ENCODE measurements around the gene APBB1IP.

Gene APBB1IP

GRCh38 chr10:26486304-26486703, 48.2 kb downstream of the APBB1IP start:
- Histone ChIP-seq H3K27me3 (ENCODE audit: insufficient read depth, low read length, poor library complexity, severe bottlenecking) (no peaks in the 10 kb centered on the region), H3K36me3 (ENCODE audit: insufficient read depth, low read length) (no peaks in the 10 kb centered on the region), H3K79me2 (ENCODE audit: insufficient read depth, low read length) (peaks cover 6% of the 10 kb centered on the region; the same call in 1 of the 2 replicates), H4K20me1 (ENCODE audit: insufficient read depth, low read length, poor library complexity, severe bottlenecking) (no peaks in the 10 kb centered on the region), H3K9me3 (ENCODE audit: insufficient read depth, low read depth, low read length) (no peaks in the 10 kb centered on the region), H3F3A (ENCODE audit: low read depth) (peaks cover 3% of the 10 kb centered on the region), H2AFZ (ENCODE audit: low read length) (no peak overlapping the region), H3K4me3 (ENCODE audit: low read length, poor library complexity, severe bottlenecking) (no peak overlapping the region), H3K4me2 (ENCODE audit: low read depth, low read length, poor library complexity, severe bottlenecking) (no peak overlapping the region), H3K9me2 (replicated peaks; ENCODE audit: low read depth, low read length) (no peaks in the 10 kb centered on the region), H3K9ac (ENCODE audit: low read depth, low read length, poor library complexity, severe bottlenecking) (no peak overlapping the region), H3K4me1 (ENCODE audit: insufficient read depth, low read length, poor library complexity, severe bottlenecking) (peaks cover 21% of the 10 kb centered on the region)
- TF ChIP-seq EZH2phosphoT487 (IDR thresholded peaks at IDR 0.05; ENCODE audit: borderline replicate concordance) (no peak), CTCF (conservative IDR thresholded peaks at IDR 0.05; ENCODE audit: low read length) (no peak)

- Histone ChIP-seq H4K20me1 (ENCODE audit: insufficient read depth, low read length, poor library complexity, severe bottlenecking) (no peaks in the 10 kb centered on the region), H3K4me3 (ENCODE audit: low read length, poor library complexity, severe bottlenecking) (no peak overlapping the region), H3K27me3 (ENCODE audit: insufficient read depth, low read length, poor library complexity, severe bottlenecking) (no peaks in the 10 kb centered on the region), H3K4me2 (ENCODE audit: low read depth, low read length, poor library complexity, severe bottlenecking) (no peak overlapping the region), H3F3A (ENCODE audit: low read depth) (no peaks in the 10 kb centered on the region; the same call in 1 of the 2 replicates), H3K4me1 (ENCODE audit: insufficient read depth, low read length, poor library complexity, severe bottlenecking) (peaks cover 16% of the 10 kb centered on the region), H3K36me3 (ENCODE audit: insufficient read depth, low read length) (no peaks in the 10 kb centered on the region), H3K9me2 (replicated peaks; ENCODE audit: low read depth, low read length) (no peaks in the 10 kb centered on the region), H3K79me2 (ENCODE audit: insufficient read depth, low read length) (peaks cover 6% of the 10 kb centered on the region; the same call in 1 of the 2 replicates), H3K9ac (ENCODE audit: low read depth, low read length, poor library complexity, severe bottlenecking) (no peak overlapping the region), H3K9me3 (ENCODE audit: insufficient read depth, low read depth, low read length) (no peaks in the 10 kb centered on the region), H2AFZ (ENCODE audit: low read length) (no peak overlapping the region)
- TF ChIP-seq EZH2phosphoT487 (IDR thresholded peaks at IDR 0.05; ENCODE audit: borderline replicate concordance) (no peak), CTCF (conservative IDR thresholded peaks at IDR 0.05; ENCODE audit: low read length) (no peak)
Observed at GRCh38 chr10:26486990-26487850, 49.1 kb downstream of the APBB1IP start.

GRCh38 chr10:26488344-26488743, 50.2 kb downstream of the APBB1IP start:
- H3F3A ChIP-seq (ENCODE audit: low read depth) = no peaks in the 10 kb centered on the region
- H3K4me2 ChIP-seq (ENCODE audit: low read depth, low read length, poor library complexity, severe bottlenecking) = no peak overlapping the region
- no peak overlapping the region for H3K9ac ChIP-seq (ENCODE audit: low read depth, low read length, poor library complexity, severe bottlenecking)
- no peak overlapping the region for H3K4me3 ChIP-seq (ENCODE audit: low read length, poor library complexity, severe bottlenecking)
- no peaks in the 10 kb centered on the region for H3K27me3 ChIP-seq (ENCODE audit: insufficient read depth, low read length, poor library complexity, severe bottlenecking)
- no peaks in the 10 kb centered on the region for H3K9me3 ChIP-seq (ENCODE audit: insufficient read depth, low read depth, low read length)
- peaks cover 4% of the 10 kb centered on the region; the same call in 1 of the 2 replicates for H3K79me2 ChIP-seq (ENCODE audit: insufficient read depth, low read length)
- TF ChIP-seq CTCF (conservative IDR thresholded peaks at IDR 0.05; ENCODE audit: low read length) (no peak), EZH2phosphoT487 (IDR thresholded peaks at IDR 0.05; ENCODE audit: borderline replicate concordance) (no peak)
- H2AFZ ChIP-seq (ENCODE audit: low read length) = no peak overlapping the region
- H3K36me3 ChIP-seq (ENCODE audit: insufficient read depth, low read length) = no peaks in the 10 kb centered on the region
- H3K9me2 ChIP-seq (replicated peaks; ENCODE audit: low read depth, low read length) = no peaks in the 10 kb centered on the region
- peaks cover 5% of the 10 kb centered on the region for H3K4me1 ChIP-seq (ENCODE audit: insufficient read depth, low read length, poor library complexity, severe bottlenecking)
- no peaks in the 10 kb centered on the region for H4K20me1 ChIP-seq (ENCODE audit: insufficient read depth, low read length, poor library complexity, severe bottlenecking)

All from Loucy (cell line).